Lung (tissue), 12 donors: Measurements from ENCODE around the gene FRMD5. TPM values are rescaled to one million over a fixed set of nuclear protein-coding genes. Genes with fewer than 3 reads are reported as not detected.

ENCODE experiments used
- ATAC-seq: fragments of 200-7000 bp; cut with Tn5 transposase; one replicate; pipeline ENCODE4 v1.9.1; 2020; ENCODE audit warnings: moderate number of reproducible peaks; ENCODE audit not compliant: insufficient read depth, low FRiP score
- DNase-seq, 3 donors: peaks; one replicate each; pipeline ENCODE4 v3.0.0-alpha.2; 2013 to 2017
- H3K27ac ChIP-seq, 2 donors: one replicate each; pipeline ENCODE4 v1.5.1; 2013; ENCODE audit warnings: mild to moderate bottlenecking in 2 of 2, moderate library complexity in 2 of 2, control low read depth in 1 of 2, inconsistent platforms in 1 of 2, low read depth in 1 of 2, low read length in 1 of 2
- H3K27me3 ChIP-seq, 3 donors: one replicate each; pipeline ENCODE4 v1.5.1; 2013; ENCODE audit warnings: low read length in 2 of 3; ENCODE audit not compliant: control insufficient read depth in 3 of 3, insufficient read depth in 3 of 3
- H3K36me3 ChIP-seq, 4 donors: one replicate each; pipeline ENCODE4 v1.5.1; 2013; ENCODE audit warnings: low read length in 4 of 4, mild to moderate bottlenecking in 1 of 4, moderate library complexity in 1 of 4; ENCODE audit not compliant: control insufficient read depth in 4 of 4, insufficient read depth in 4 of 4
- H3K4me1 ChIP-seq, 5 donors: one replicate each; pipeline ENCODE4 v1.5.1; 2013; ENCODE audit warnings: low read length in 5 of 5, mild to moderate bottlenecking in 2 of 5, moderate library complexity in 1 of 5; ENCODE audit not compliant: control insufficient read depth in 5 of 5, insufficient read depth in 5 of 5
- H3K4me3 ChIP-seq: one replicate; pipeline ENCODE4 v1.5.1; 2013; ENCODE audit warnings: mild to moderate bottlenecking, control low read depth, moderate library complexity
- H3K9ac ChIP-seq, 2 donors: one replicate each; pipeline ENCODE4 v1.5.1; 2013; ENCODE audit warnings: low read length in 2 of 2, control low read depth in 1 of 2; ENCODE audit not compliant: insufficient read depth in 1 of 2
- H3K9me3 ChIP-seq, 4 donors: one replicate each; pipeline ENCODE4 v1.5.1; 2013; ENCODE audit warnings: low read length in 3 of 4, mild to moderate bottlenecking in 1 of 4, moderate library complexity in 1 of 4; ENCODE audit not compliant: control insufficient read depth in 4 of 4, insufficient read depth in 3 of 4
- WGBS, 2 donors: extraction: QIAGEN DNeasy Blood & Tissue Kit; methylation state at CpG; one replicate each; pipeline ENCODE4 v1.1.7; 2013; 5-methylcytosine and 5-hydroxymethylcytosine counted together
- polyA plus RNA-seq, 2 donors: library from polyadenylated mRNA; stranded (reverse); fragments of 200-250 nt; gene quantifications; one replicate each; pipeline ENCODE4 v1.2.1, GENCODE V29; 2013
- total RNA-seq, 2 donors: library from RNA; depleted of rRNA in 1 of 2; stranded (reverse); fragments of >200 nt in 1 of 2; gene quantifications; one replicate each; pipeline ENCODE4 v1.2.1, GENCODE V29; 2014 to 2021
- TF ChIP-seq, protein P1 (sequence below): IDR thresholded peaks from 2 replicates; pipeline ENCODE4 v1.5.1; 2012; ENCODE audit warnings: mild to moderate bottlenecking; ENCODE audit errors: control extremely low read depth, extremely low read depth
- donor health status: control.
- donor health status: control.
- donor health status: Bipolar disorder and iron deficiency.
- donor health status: healthy.
- donor health status: DM: yes; HTN: yes; CAD: no.

Gene FRMD5
- total and polyA plus RNA-seq, 4 donors: 0.10 to 1.1 (median 0.67) TPM

DNA sequence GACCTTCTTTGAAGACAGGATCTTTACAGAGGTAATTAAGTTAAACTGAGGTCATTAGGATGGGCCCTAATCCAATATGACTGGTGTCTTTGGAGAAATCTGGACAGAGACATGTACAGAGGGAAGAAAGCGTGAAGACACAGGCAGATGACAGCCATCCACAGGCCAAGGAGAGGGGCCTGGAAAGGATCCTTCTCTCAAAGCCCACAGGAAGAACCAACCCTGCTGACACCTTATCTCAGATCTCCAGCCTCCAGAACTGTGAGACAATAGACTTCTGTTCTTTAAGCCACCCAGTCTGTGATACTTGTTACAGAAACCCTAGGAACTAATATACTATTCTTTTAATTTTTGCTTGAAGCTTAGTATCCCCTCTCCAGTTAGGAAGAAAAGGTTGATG is 294.1 kb downstream of the FRMD5 start:
- ATAC-seq: no peak
- WGBS, 2 donors: 87 to 97% methylated on average over 1 of the region's 1 CpG
- no peak overlapping the region for H3K9ac ChIP-seq
- DNase-seq: no peak
- H3K9me3 ChIP-seq: no peaks in the 10 kb centered on the region
- H3K27ac ChIP-seq: no peak overlapping the region
- H3K27me3 ChIP-seq: no peaks in the 10 kb centered on the region
- H3K36me3 ChIP-seq: no peaks in the 10 kb centered on the region
- TF ChIP-seq, protein P1, sequence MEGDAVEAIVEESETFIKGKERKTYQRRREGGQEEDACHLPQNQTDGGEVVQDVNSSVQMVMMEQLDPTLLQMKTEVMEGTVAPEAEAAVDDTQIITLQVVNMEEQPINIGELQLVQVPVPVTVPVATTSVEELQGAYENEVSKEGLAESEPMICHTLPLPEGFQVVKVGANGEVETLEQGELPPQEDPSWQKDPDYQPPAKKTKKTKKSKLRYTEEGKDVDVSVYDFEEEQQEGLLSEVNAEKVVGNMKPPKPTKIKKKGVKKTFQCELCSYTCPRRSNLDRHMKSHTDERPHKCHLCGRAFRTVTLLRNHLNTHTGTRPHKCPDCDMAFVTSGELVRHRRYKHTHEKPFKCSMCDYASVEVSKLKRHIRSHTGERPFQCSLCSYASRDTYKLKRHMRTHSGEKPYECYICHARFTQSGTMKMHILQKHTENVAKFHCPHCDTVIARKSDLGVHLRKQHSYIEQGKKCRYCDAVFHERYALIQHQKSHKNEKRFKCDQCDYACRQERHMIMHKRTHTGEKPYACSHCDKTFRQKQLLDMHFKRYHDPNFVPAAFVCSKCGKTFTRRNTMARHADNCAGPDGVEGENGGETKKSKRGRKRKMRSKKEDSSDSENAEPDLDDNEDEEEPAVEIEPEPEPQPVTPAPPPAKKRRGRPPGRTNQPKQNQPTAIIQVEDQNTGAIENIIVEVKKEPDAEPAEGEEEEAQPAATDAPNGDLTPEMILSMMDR: no peak
- no peak overlapping the region for H3K4me3 ChIP-seq
- H3K4me1 ChIP-seq: peaks cover 0 to 3% (median 0%) of the 10 kb centered on the region in 5 donors

DNA sequence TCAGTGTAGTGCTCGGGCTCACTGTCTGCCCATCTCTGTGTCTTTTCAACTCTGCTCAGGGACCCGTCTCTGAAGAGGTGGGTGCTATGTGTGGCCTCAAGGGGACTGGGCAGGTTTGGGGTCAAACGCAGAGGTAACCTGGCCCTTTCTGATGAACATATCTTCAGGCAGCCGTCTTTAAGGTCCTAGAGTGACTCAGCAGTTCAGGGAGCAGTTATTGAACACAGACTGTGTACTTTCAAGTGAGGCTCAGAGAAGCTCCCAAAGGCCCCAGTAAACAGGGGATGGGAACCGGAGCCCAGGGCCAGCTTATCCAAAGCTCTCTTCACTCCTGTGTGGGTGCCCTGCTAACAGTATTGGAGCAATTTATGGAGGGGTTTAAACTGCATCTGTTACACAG is 295.1 kb downstream of the FRMD5 start:
- no peaks in the 10 kb centered on the region for H3K9me3 ChIP-seq
- WGBS, 2 donors: 77 to 79% methylated on average over 5 of the region's 5 CpGs
- H3K36me3 ChIP-seq: no peaks in the 10 kb centered on the region
- no peaks in the 10 kb centered on the region for H3K27me3 ChIP-seq
- DNase-seq (no peak), ATAC-seq (no peak)
- no peak overlapping the region for H3K9ac ChIP-seq
- TF ChIP-seq, protein P1: no peak
- peaks cover 0 to 3% (median 0%) of the 10 kb centered on the region in 5 donors for H3K4me1 ChIP-seq
- H3K4me3 ChIP-seq: no peak overlapping the region
- H3K27ac ChIP-seq: no peak overlapping the region

DNA sequence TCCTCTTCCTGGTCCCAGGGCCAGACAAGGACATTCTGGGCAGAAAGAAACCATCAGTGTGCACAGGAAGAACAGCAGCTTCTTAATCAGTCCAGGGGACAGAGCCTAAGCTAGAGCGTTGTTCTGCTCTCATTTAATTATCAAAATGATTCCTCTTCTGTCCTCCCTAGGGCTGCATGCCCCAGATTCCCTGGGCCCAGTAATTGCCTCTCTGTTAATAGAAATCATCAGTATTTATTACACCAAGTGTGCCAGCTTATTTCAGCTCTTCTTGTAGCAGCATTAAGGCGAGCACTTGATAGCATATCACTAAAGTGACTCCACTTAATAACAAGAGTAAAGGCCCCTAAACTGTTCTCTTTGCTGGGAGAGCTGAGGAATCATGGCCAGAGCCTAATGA is 296.2 kb downstream of the FRMD5 start:
- no peaks in the 10 kb centered on the region for H3K36me3 ChIP-seq
- H3K9ac ChIP-seq: no peak overlapping the region
- no peak for ATAC-seq
- DNase-seq: no peak
- TF ChIP-seq, protein P1: no peak
- no peaks in the 10 kb centered on the region for H3K9me3 ChIP-seq
- peaks cover 0 to 5% (median 0%) of the 10 kb centered on the region in 5 donors for H3K4me1 ChIP-seq
- H3K4me3 ChIP-seq: no peak overlapping the region
- peak overlapping the region in 1 of 2 donors; percentile 36 for H3K27ac ChIP-seq
- 80 to 95% methylated on average over 2 of the region's 2 CpGs for WGBS, 2 donors
- H3K27me3 ChIP-seq: no peaks in the 10 kb centered on the region

DNA sequence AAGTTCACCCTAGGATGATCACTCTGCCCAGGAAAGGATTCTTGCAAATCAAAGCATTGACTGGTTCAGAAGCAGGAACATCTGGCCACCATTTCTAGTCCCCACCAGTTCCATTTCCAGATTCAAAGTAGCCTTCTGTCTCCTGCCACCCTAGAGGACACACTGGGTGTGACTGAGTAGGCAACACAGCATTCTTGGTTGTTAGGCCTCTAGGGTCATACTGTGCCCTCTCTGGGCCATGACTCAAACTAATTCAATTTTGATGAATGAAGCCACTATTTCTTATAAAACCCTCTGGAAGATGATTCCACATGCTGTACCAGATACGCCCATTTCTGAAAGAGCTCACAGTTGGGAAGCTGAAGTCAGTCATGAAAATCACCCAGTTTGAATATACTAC is 298.5 kb downstream of the FRMD5 start:
- Histone ChIP-seq H3K36me3 (no peaks in the 10 kb centered on the region), H3K27ac (no peak overlapping the region), H3K9ac (no peak overlapping the region), H3K4me1 (peaks cover 0 to 5% (median 0%) of the 10 kb centered on the region in 5 donors), H3K27me3 (no peaks in the 10 kb centered on the region), H3K9me3 (no peaks in the 10 kb centered on the region), H3K4me3 (no peak overlapping the region)
- 97 to 100% methylated on average over 1 of the region's 1 CpG for WGBS, 2 donors
- ATAC-seq (no peak), DNase-seq (no peak)
- TF ChIP-seq, protein P1: no peak
